ENCODE measurements around the gene RGS7.
"Not testable (repeated sequence)": the region's sequence is repeated elsewhere in the genome, so short reads cannot be mapped to it uniquely, and the experiment has no call there.

RGS7 gene

GRCh38 chr1:241212628-241213027, 144.4 kb downstream of the RGS7 start:
- DNase-seq (ENCODE audit: low spot score) = no peak

- no peak for DNase-seq (ENCODE audit: low spot score)
These were observed 148.1 kb downstream of the RGS7 start for GRCh38 chr1:241208910-241209379.

- no peak for DNase-seq (ENCODE audit: low spot score)
These were observed 153.2 kb downstream of the RGS7 start for GRCh38 chr1:241203817-241204216.

- no peak for DNase-seq (ENCODE audit: low spot score)
These were observed 154.6 kb downstream of the RGS7 start for GRCh38 chr1:241202401-241202800.

DNA sequence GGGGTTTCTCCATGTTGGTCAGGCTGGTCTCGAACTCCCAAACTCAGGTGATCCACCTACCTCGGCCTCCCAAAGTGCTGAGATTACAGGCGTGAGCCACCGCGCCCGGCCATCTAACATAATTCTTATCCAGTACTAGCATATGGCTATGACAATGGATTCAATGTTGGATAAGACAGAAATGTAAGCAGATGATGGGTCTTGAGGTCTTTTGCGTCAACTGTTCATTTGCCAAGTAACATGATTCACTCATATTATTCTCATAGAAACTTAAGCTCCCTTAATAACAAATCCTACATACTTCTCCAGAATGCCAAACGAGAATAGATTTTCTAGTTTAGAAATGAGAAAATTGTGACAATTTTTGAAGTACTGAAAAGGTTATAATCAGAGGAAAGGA, 170.3 kb downstream of the RGS7 start:
- no peak for DNase-seq (ENCODE audit: low spot score)

DNA sequence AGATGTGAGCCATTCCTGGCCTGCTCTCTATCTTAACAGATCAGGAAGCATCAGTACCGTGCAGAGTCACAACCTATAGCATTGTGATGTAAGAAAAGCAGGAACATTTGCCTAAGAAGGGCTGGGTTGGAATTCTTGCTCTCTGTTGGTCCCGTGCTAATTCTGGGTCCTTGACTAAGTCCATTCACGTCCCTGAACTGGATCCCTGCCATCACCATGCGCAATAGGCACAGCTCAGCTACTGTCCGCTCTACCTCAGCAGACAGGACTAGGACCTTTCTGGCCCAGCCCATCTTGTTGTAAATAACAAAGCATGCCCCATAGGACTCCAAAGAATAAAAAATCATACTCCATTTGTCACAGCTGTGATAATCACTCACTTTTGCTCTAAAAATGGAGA, 175.0 kb downstream of the RGS7 start:
- DNase-seq (ENCODE audit: low spot score) = no peak

- no peak for DNase-seq (ENCODE audit: low spot score)
These were observed 175.5 kb downstream of the RGS7 start for GRCh38 chr1:241181471-241181870.

DNA sequence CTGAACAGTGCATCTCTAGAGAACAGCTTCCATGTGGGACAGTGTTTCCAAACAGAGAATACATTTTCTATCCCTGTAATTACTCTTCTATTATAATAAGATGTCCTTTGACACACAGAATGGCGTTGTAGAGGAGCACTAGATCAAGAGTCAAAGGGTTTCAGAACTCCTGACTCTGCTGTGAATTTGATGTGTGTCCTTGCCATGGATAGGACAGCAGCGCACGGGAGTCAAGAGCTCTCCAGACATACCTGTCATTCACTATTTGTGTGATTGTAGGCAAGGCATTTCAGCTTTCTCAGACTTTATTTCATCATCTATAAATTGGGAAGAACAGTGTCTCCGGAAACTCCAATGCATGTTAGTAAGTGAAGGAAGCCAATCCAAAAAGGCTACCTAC, 176.4 kb downstream of the RGS7 start:
- DNase-seq (ENCODE audit: low spot score) = no peak

DNA sequence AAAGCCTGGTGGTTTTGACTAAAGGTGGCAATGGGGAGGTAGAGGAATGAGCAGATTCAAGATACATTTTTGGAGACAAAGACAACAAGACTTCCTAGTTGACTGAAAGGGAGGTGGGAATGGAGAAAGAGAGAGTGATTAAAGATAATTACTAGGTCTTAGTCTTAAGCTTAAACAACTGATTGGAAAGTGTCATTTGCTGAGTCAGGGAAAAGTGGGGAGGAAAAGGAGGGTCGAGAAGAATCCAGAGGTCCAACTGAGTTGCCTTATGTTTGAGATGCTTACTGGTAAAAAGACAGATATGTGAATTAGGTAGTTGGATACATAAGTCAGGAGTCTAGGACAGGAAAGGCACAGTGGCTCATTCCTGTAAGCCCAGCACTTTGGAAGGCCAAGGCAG, 179.3 kb downstream of the RGS7 start:
- no peak for DNase-seq (ENCODE audit: low spot score)

GRCh38 chr1:241172486-241172885, 184.5 kb downstream of the RGS7 start:
- no peak for DNase-seq (ENCODE audit: low spot score)

DNA sequence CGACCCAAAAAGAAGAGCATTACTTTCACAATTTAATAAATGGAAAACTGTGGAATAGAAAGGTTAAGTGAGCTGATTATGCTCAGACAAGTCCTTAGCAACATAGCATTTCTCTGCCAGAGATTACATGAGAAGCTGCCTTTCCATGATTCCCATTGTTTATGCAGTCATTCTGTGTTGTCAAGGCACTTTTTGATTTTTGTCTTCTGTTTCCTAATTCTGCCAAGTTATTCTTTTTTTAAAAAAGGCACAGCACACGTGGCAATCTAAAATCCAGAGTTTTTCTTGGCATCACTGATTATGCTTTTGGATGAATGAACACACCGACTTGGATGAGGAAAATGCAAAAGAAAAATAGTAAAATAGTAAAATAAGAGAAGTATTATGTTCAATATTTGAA, 185.0 kb downstream of the RGS7 start:
- DNase-seq (ENCODE audit: low spot score) = no peak

- DNase-seq (ENCODE audit: low spot score) = no peak
These were observed 189.8 kb downstream of the RGS7 start for GRCh38 chr1:241167121-241167630.

DNA sequence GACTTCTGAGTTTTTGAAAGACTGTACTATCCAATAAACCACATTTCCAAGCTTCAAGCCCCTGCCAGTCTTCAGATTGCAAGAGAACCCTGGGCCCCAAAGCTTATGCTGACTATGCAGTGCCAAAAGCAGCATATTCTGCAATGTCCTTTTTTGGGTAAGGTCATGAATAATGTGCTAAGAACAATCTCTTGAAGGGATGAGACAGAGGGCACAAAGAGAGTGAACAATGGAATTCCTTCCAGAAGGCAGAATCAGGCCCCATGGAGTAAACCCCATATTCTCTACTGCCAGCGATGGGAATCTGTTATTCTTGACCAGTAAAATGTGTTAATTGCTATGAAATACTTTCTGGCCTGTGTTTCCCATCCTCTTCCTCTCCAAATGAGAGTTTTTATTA, 190.4 kb downstream of the RGS7 start:
- no peak for DNase-seq (ENCODE audit: low spot score)

- not testable (repeated sequence) for DNase-seq (ENCODE audit: low spot score)
These were observed 191.7 kb downstream of the RGS7 start for GRCh38 chr1:241165256-241165655.

- DNase-seq (ENCODE audit: low spot score) = no peak
These were observed 193.6 kb downstream of the RGS7 start for GRCh38 chr1:241163363-241163762.

GRCh38 chr1:241161188-241161689, 195.8 kb downstream of the RGS7 start:
- DNase-seq (ENCODE audit: low spot score) = no peak

- no peak for DNase-seq (ENCODE audit: low spot score)
These were observed 199.6 kb downstream of the RGS7 start for GRCh38 chr1:241157435-241157834.

DNA sequence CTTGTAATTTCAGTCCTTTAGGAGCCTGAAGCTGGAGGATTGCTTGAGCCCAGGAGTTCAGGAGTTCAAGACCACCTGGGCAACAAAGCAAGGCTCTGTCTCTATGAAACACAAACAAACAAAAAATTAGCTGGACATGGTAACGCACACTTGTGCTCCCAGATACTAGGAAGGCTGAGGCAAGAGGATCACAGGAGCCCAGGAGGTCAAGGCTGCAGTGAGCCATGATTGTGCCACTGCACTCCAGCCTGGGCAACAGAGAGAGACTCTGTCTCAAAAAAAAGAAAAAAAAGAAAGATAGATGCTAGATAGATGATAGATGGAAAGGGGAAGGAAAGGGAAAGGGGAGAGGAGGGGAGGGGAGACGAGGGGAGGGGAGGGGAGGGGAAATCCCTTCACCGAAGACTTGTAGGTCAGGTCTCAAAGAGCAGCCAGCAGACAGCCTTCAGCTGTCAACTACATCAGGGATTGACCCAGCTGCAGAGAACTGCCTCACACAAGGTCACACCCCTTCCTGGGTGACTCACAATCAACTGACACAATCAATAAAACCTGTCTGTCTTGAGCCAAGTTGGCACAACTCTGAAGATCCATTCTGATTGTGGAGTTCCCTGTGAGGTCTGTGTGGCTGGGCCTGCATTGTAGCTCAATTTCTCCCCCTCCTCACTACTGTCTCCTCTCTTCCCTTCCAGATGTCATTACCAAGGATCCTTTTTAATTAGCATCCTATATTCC, 200.6 kb downstream of the RGS7 start:
- peak; percentile 56 for DNase-seq (ENCODE audit: low spot score)

- no peak for DNase-seq (ENCODE audit: low spot score)
These were observed 211.1 kb downstream of the RGS7 start for GRCh38 chr1:241145881-241146280.

DNA sequence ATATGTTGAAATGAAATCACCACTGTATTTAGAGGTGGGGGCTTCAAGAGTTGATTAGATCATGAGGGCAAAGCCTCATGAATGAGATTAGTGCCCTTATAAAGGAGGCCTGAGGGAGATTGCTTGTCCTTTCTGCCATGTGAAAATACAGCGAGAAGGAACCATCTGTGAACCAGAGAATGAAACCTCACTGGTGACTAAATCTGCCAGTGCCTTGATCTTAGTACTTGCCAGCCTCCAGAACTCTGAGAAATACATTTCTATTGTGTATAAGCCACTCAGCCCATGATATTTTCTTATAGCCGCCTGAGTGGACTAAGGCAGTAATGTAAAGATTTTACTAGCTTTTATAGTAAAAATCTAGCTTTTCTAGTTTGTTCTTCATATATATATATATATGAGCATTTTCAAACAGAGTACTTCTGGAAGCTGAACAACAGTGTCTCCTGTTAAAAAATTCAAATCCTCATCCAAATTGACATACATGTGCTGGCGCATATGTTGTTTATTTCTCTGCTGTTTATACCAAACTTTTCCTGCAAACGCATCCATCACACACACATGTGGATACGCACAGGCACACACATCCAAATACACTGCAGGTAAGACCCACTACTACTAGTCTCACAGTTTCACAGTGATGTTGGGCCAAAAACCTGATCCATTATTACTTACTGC, 213.1 kb downstream of the RGS7 start:
- DNase-seq (ENCODE audit: low spot score) = no peak

GRCh38 chr1:241142493-241142892, 214.5 kb downstream of the RGS7 start:
- no peak for DNase-seq (ENCODE audit: low spot score)

GRCh38 chr1:241141646-241142045, 215.4 kb downstream of the RGS7 start:
- not testable (repeated sequence) for DNase-seq (ENCODE audit: low spot score)

DNA sequence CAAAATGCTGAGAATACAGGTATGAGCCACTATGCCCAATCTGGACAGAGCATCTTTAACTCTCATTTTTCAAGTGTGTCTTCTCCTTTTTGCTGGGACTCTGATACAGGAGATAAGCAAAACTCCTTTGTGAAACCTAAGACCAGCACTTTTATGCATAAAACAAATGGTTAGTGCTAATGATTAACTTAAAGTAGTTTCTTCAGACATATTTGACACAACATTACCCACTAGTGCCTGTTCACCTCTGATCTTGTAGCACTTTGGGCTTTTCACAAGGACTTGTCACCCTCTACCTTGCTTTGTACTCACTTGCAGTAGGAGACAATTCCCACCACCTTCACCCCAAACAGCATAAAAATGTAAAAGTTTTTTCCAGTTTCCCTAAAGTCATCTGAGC, 216.3 kb downstream of the RGS7 start:
- DNase-seq (ENCODE audit: low spot score) = no peak
